HS-27A (cell line): ENCODE data around the gene DCST1.

ENCODE experiments used
- DNase-seq: peaks from one replicate; pipeline ENCODE4 v3.0.0-alpha.2; 2012; ENCODE audit warnings: low read depth, missing footprints

Gene DCST1

DNA sequence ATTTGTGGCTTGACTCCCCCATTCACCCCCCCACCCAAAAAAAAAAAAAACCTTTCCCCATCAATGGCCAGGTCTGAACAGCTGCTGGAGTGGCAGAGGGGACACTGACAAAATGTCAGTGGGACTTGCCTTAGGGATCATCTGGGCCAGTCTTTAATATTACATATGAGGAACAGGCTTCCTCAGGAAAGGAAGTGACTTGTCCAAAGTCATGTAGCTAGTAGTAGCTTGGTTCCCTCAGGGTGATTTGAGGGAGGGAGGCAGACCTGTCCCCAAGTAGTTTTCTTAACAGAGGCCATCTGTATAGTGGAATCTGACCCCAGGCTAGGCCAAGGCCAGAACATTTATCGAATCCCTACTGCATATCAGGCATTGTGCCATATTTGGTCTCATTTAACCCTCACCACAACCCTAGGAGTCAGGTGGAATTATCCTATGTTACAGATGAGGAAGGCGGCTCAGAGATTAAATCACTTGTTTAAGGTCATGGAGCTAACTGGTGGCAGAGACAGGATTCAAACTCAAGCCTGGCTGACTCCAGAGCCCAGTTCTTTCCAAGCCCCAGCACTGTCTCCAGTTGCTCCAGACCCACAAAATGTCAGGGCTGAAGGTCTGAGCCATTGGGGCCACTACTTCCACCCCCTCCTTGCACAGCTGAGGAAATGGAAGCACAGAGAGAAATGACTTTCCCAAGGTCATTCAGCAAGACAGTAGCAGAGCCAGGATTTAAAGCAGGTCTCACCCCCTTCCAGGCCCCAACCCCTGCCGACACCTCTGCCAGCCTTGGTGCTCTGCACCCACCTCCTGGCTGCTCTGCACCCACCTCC is 20.6 kb upstream of the DCST1 start:
- DNase-seq: no peak

DNA sequence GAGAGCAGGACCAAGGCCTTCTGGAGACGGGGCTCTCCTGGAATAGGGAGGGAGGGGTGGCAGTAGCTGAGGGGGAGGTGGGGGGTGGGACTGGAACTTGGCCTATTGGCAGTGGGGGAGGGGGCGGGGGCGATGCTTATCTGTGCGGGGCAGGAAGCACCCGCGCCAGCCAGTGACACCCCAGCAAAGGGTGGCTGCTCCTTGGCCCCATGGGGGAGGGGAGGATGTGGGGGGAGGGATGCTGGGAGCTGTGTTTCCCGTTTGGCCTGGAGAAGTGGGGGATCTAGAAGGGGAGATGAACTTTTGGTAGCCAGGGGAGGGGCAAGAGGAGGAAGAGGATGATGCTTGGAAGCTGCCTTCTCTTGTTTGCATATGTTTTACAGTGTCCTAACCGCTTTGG is 20.0 kb upstream of the DCST1 start:
- no peak for DNase-seq

GRCh38 chr1:155014709-155015508 is 18.7 kb upstream of the DCST1 start:
- no peak for DNase-seq

GRCh38 chr1:155015527-155016230 is 17.9 kb upstream of the DCST1 start:
- no peak for DNase-seq

DNA sequence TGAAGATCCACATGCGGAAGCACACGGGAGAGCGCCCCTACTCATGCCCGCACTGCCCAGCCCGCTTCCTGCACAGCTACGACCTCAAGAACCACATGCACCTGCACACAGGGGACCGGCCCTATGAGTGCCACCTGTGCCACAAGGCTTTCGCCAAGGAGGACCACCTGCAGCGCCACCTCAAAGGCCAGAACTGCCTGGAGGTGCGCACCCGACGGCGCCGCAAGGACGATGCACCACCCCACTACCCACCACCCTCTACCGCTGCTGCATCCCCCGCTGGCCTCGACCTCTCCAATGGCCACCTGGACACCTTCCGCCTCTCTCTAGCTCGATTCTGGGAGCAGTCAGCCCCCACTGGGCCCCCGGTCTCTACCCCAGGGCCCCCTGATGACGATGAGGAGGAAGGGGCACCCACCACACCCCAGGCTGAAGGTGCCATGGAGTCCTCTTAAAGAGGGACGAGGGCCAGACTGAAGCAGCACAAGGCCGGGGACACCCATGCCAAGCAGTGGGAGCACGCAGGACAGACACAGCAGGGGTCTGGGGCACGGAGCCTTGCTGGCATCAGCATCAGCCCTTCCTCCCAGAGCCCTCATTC is 17.3 kb upstream of the DCST1 start:
- DNase-seq: no peak

DNA sequence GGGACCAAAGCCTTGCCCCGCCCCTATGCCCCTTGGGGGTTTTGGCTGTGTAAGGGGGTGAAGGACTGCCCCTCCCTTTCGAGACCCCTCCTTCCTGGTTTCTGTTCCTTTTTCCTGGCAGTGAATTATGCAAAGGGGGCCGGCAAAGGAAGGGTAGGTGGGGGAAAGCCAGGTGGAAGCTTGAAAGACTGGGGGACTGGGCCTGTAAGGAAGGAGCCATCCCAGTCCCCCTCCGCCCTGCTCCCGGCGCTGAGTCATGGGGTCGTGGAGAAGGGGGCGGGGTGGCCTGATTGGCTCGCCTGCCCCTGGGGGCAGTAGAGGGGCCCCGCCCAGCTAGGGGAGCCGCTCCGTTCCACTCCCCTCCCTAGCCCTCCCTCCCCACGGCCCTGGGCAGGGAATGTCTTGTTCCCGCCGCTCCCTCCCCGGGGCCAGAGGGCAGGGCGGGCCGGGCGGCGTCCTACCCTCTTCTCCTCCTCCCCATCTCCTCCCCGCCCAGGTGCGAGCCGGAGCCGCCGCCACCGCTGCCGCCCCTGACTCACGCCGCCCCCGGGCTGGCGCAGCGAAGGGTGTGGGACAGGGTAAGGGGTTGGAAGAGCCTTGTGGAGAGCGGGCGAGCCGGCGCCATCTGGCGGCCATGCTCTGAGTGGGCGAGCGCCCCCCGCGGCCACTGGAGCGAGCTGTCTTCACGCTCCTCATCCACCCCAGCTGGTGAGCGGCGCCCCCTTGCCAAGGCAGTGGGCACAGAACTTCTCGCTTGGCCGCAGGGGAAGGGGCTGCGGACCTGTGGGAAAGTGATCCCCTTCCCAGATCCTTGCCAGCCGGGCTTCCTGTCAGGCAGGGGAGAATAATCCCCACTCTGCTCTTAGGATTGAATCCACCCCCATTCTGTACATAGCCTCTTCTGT is 16.3 kb upstream of the DCST1 start:
- peak; percentile 66 for DNase-seq

GRCh38 chr1:155017946-155018316 is 15.7 kb upstream of the DCST1 start:
- no peak for DNase-seq

- DNase-seq: no peak
Measured at GRCh38 chr1:155018617-155019348, 14.8 kb upstream of the DCST1 start.

- no peak for DNase-seq
Measured at GRCh38 chr1:155019377-155020245, 14.0 kb upstream of the DCST1 start.

GRCh38 chr1:155022136-155022926 is 11.3 kb upstream of the DCST1 start:
- no peak for DNase-seq

DNA sequence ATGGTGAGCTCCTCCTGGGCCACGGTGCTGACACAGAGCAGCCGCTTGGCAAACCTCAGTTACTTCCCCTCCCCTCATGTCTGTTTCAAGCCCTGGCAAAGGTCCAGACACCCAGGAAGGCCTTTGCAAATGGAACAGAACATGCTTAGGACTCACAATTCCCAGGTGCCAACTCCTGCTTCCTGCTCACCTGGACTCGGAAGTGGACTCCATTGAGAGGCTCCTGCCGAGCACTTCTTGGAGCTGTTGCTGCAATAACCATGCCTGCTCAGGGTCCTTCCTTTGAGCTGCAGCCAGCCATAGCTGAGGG is 10.7 kb upstream of the DCST1 start:
- DNase-seq: no peak

DNA sequence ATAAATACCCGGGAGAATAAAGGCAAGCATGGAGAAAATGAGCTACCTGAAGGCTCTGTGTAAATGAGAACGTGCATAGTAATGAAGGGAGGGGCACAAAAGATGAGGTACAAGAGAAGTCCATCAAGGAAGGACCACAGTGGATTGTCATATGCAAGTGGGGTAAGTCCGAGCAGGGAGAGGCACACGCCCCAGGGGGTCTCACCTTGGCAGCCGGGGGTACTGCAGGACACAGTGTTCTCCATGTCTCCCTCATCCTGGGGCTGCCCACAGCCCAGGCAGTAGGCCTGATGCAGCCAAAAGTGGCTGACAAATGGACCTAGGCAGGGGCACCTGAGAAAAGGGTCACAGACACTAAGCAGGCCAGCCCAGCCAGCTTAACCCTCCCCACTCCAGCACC is 10.0 kb upstream of the DCST1 start:
- no peak for DNase-seq

DNA sequence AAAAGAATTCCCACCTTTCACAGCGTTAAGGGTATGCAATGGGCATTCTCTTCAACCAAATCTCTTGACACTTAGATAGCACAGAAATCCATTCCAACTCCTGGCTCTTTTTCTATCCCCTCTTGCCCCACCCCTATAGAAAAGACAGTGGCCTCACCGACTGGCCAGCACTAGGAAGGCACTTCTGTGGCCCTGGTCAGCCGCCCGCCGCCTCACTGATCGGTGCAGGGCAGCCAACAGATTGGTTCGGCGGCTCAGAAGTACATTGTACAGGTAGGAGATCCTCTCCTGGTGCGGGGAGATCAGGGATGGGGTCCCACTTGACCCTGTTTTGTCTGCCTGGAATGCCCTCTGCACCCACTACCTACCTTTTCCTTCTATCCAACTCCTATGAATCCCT is 9.3 kb upstream of the DCST1 start:
- DNase-seq: no peak

DNA sequence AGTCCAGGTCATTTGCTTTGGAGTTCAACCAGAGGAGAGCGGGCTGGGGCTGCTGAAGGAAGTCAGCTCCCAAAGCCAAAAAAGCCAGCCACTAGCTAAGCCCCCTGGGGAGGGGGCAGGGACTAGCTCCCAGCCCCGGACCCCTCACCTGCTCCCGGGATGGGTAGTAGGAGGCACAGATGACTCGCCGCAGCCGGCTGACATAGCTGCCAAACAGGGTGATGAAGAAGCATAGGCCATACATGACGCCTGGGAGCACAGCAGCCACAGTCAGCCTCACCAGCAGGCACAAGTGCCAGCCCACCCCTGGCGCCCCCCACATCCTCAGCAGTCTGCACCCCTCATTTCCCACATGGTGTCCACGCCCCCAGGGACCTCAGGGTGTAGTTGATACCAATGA is 7.5 kb upstream of the DCST1 start:
- no peak for DNase-seq

- DNase-seq: no peak
Measured at GRCh38 chr1:155026588-155026987, 7.0 kb upstream of the DCST1 start.

DNA sequence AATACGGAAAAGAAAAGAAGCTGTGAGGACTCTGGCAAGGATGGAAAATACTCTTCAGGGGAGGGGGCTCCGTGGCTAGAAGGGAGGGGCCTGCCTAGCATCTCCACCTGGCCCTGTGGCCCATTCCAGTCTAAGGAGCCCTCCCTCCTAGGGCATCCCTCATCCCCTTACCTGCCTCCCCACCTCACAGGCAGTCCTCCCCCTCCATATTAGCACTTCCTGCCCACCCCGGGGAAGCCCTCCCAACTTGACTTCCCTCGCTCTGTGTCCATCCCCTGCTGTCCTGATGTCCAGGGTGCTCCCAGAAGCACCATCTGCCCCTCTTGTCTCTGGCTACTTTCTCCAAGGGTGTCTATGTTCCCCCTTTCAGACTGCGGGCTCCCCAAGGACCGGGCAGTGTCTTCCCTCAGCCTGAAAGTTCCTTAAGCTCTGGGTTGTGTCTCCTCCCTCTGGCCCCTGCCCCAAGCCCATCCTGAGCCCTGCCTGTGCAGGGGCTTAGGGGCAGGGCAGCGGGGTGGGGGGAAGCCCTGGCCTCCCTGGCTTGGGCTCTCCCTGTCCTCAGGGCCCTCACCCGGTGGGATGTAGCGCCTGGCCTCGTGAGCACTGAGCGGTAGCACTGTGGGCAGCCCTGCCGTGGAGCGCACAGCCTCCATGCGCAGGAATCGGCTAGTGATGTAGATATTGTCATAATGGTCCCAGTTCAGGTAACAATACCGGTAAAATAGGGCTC is 3.9 kb upstream of the DCST1 start:
- no peak for DNase-seq

- DNase-seq: no peak
Measured at GRCh38 chr1:155030243-155030795, 3.3 kb upstream of the DCST1 start.

GRCh38 chr1:155030899-155031298 is 2.7 kb upstream of the DCST1 start:
- no peak for DNase-seq
